ENCODE data around the gene SDK2.

Gene SDK2

GRCh38 chr17:73630965-73631595, 13.2 kb downstream of the SDK2 start:
- no peak for DNase-seq

GRCh38 chr17:73630531-73630930, 13.7 kb downstream of the SDK2 start:
- DNase-seq = no peak

- no peak for DNase-seq
Observed at GRCh38 chr17:73628642-73629552, 15.3 kb downstream of the SDK2 start.

- no peak for DNase-seq
Observed at GRCh38 chr17:73625991-73626673, 18.1 kb downstream of the SDK2 start.

GRCh38 chr17:73625006-73625405, 19.2 kb downstream of the SDK2 start:
- no peak for DNase-seq

GRCh38 chr17:73624496-73624988, 19.7 kb downstream of the SDK2 start:
- DNase-seq = no peak

GRCh38 chr17:73623818-73624217, 20.4 kb downstream of the SDK2 start:
- DNase-seq = no peak

GRCh38 chr17:73623247-73623646, 21.0 kb downstream of the SDK2 start:
- no peak for DNase-seq

GRCh38 chr17:73622381-73622780, 21.9 kb downstream of the SDK2 start:
- no peak for DNase-seq

GRCh38 chr17:73621685-73622084, 22.6 kb downstream of the SDK2 start:
- no peak for DNase-seq

- DNase-seq = no peak
Observed at GRCh38 chr17:73620414-73620813, 23.8 kb downstream of the SDK2 start.

- no peak for DNase-seq
Observed at GRCh38 chr17:73617501-73617900, 26.7 kb downstream of the SDK2 start.

- no peak for DNase-seq
Observed at GRCh38 chr17:73616873-73617404, 27.3 kb downstream of the SDK2 start.

GRCh38 chr17:73616120-73616872, 27.9 kb downstream of the SDK2 start:
- no peak for DNase-seq

GRCh38 chr17:73614256-73614655, 30.0 kb downstream of the SDK2 start:
- DNase-seq = no peak

- DNase-seq = no peak
Observed at GRCh38 chr17:73613271-73614233, 30.7 kb downstream of the SDK2 start.

- DNase-seq = no peak
Observed at GRCh38 chr17:73612031-73612472, 32.2 kb downstream of the SDK2 start.

- DNase-seq = no peak
Observed at GRCh38 chr17:73611630-73612029, 32.6 kb downstream of the SDK2 start.

GRCh38 chr17:73610331-73610911, 33.8 kb downstream of the SDK2 start:
- DNase-seq = no peak

- no peak for DNase-seq
Observed at GRCh38 chr17:73609758-73610157, 34.5 kb downstream of the SDK2 start.

GRCh38 chr17:73609060-73609459, 35.2 kb downstream of the SDK2 start:
- no peak for DNase-seq
